GM21619 (cell line): ENCODE data around the gene FAM24B.
"Not testable (repeated sequence)": the region's sequence is repeated elsewhere in the genome, so short reads cannot be mapped to it uniquely, and the experiment has no call there.

Experiments
- ATAC-seq: cut with Tn5 transposase; IDR thresholded peaks from one replicate; pipeline ENCODE4 v1.9.1; 2021; ENCODE audit not compliant: unreplicated experiment

FAM24B gene

GRCh38 chr10:122859527-122859926 is 19.9 kb downstream of the FAM24B start:
- ATAC-seq = no peak

DNA sequence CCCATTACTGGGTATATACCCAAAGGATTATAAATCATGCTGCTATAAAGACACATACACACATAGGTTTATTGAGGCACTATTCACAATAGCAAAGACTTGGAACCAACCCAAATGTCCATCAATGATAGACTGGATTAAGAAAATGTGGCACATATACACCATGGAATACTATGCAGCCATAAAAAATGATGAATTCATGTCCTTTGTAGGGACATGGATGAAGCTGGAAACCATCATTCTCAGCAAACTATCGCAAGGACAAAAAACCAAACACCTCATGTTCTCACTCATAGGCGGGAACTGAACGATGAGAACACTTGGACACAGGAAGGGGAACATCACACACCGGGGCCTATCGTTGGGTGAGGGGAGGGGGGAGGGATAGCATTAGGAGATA is 21.3 kb downstream of the FAM24B start:
- ATAC-seq = not testable (repeated sequence)

DNA sequence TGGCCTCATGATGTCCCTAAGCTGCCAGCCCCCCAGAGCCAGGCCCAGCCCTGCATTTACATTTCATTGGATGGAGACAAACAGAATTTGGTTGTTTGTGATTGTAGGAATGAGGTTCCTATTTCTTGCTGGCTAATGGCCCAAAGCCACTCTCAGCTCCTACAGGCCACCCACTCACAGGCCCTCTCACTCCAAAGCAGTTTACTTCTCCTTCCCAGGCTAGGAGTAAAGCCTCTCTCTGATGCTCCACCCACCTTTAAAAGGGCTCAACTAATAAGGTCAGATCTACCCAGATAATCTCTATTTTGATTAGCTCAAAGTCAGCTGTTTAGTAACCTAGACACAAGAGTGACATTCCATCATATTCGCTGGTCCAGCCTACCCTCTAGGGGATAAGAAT is 22.5 kb downstream of the FAM24B start:
- ATAC-seq = no peak

- no peak for ATAC-seq
Observed at GRCh38 chr10:122855745-122856144, 23.6 kb downstream of the FAM24B start.

GRCh38 chr10:122854648-122855047 is 24.7 kb downstream of the FAM24B start:
- ATAC-seq = no peak

- ATAC-seq = no peak
Observed at GRCh38 chr10:122853665-122854313, 25.6 kb downstream of the FAM24B start.

GRCh38 chr10:122852261-122852660 is 27.1 kb downstream of the FAM24B start:
- ATAC-seq = no peak

- no peak for ATAC-seq
Observed at GRCh38 chr10:122850705-122851640, 28.4 kb downstream of the FAM24B start.

DNA sequence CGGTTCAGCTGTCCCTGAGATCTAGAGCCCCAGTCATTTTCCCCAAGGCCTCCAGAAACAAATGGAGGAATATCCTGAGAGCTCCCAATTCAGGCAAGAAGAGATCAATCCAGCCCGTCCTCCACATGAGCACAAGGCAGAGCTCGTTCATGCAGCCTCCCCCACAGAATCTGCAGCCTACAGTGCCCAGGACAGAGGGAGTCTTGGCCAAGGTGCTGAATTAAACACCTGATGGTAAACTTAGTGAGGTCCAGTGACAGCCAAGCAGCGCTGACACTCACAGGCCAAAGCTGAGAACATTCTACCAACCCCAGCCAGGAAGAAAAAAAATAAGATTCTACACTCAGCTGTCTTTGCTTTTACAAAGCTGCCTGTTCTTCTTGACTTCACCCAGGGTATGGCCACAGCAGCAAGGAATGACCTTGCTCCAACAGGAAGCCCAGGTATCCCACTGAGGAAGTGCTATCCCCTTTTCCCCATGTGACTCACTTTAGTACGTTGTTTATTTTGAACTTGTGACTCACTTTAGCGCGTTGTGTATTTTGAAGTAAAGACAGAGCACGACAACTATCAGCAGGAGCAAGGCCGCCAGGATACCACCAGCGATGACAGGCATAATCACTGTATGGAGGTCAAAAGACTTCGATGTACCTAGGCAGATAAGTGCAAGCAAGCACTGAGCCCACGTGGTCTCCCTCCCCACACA is 29.3 kb downstream of the FAM24B start:
- ATAC-seq = no peak

- no peak for ATAC-seq
Observed at GRCh38 chr10:122849090-122849489, 30.3 kb downstream of the FAM24B start.

DNA sequence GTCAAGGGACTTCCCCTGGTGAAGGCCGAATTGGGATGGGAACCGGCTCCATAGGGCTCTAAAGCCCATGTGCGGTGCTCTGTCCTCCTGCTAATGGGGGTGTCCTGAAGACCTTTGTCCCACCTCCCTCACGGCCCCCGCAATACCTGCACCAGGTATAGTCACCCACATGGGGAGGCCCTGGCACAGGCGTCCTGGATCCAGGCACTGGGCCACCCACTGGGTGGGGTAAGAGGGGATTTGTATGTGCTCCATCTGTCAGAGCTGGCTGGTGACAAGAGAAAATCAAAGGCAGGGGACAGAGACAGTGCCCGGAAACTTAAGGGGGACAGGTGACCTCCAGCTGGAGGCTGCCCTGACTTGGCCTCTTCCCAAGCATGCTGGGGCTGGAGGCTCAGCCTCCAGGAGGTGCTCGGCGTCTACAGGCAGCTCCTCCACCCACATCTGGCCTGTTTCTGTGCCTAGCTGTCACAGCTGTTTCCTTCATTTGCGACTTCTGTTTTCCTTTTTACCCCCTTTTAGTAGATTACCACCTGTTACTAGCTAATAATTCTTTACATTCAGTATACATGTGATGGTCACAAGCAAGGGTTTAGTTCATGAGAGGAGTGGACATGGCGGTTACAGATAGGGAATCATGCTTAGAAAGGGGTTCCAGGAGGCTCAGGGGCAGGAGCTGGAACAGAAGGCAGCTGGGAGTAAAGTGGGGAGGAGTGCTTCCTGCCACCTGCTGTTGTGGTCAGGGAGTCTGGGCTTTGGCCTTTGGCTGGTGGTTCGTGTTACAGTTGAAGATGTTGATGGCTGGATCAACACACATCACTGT is 31.4 kb downstream of the FAM24B start:
- no peak for ATAC-seq

GRCh38 chr10:122845783-122846332 is 33.5 kb downstream of the FAM24B start, which contains the start of gene CUZD1:
TSS of gene CUZD1 (minus strand) at chr10:122845857. CDS start at chr10:122845843, 14 bp downstream.
- no peak for ATAC-seq

- no peak for ATAC-seq
Observed at GRCh38 chr10:122844146-122844545, 35.2 kb downstream of the FAM24B start.

- no peak for ATAC-seq
Observed at GRCh38 chr10:122841569-122841968, 37.8 kb downstream of the FAM24B start.

DNA sequence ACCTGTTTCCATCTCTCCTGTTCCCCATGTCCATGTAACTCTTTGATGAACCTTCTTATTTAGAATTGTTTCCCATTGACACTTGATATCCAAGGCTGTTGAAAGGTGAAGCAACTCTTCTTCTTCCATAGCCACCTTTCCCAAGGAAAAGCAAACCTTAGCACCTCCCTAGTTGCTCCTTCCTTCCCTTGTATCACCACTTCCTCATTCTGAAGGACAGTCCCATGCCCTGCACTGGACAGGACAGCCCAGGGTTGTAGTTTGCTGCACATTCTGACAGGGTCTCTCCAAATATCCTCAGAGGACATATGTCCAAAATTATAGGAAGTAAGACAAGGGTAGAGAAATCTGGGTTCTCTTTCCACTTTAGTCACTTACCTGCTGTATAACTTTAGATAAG is 39.9 kb downstream of the FAM24B start:
- no peak for ATAC-seq

DNA sequence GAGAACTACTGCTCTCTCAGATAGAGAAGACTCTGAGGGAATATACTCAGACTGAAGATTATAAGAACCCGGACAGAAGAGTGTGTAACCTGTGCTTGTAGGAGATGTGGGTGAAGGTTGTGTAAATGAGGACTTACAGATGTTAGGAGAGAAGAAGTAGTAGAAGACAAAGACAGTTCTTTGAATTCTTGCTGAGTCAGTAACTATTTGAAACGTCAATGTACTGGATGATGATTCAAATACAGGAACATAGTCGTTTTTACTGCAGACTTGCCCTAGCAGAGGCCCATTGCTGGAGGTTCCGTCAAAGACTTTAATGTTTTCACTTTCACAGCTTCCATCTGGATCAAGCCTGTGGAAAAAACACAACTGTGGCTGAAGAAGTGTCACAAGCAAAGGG is 40.5 kb downstream of the FAM24B start:
- ATAC-seq = no peak

DNA sequence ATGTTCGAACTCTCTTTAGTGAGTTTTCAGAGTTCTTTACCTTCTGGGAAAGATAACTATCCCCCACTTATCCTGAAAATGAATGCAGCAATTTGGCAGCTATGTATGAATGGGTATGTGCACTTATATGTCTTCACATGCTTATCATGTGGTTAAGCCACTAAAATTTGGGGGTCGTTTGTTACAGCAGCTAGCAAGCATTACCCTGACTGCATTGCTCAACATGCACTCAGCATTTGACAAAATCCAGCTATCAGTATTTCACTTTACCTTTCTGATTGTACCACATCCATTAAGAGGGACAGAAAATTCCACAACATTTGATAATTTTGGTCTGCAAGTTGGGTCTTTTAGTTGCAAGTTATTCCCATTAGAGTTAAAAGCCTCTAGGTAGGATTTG is 43.5 kb downstream of the FAM24B start:
- no peak for ATAC-seq

GRCh38 chr10:122830965-122831353 is 48.4 kb downstream of the FAM24B start:
- ATAC-seq = no peak

GRCh38 chr10:122830273-122830964 is 49.0 kb downstream of the FAM24B start:
- ATAC-seq = no peak

DNA sequence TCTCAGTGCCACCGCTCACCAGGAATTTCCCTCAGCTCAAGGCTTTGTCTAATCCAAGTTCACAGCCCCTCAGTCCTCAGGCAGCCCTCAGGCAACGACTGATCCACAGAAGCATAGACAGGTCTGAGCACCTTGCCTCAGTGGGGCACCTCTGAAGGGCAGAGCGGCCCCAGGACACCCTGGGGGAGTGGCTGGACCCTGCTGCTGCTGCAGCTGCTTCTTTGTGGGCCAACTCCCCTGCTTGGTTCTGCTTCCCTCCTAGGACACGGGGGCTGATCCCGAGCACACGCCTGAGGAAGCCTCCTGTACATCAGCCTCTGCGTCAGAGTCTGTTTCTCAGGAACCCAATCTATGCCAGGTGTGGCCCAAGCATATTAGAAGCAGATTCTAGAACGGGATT is 49.9 kb downstream of the FAM24B start:
- no peak for ATAC-seq
